ENCODE data around the gene TBX19. TPM values are rescaled to one million over a fixed set of nuclear protein-coding genes. Genes with fewer than 3 reads are reported as not detected.
A peak's percentile ranks its signal among the peaks of the same experiment; 100 is the strongest.

TBX19 gene
- total RNA-seq, 1 experiment from 2014 or later = 1.2 TPM

- no peak for TF ChIP-seq ERG (CRISPR knock-in tag; IDR thresholded peaks at IDR 0.05)
- no peak for TF ChIP-seq TEAD1 (CRISPR knock-in tag; IDR thresholded peaks at IDR 0.05)
- no peak for TF ChIP-seq MAX (CRISPR knock-in tag; IDR thresholded peaks at IDR 0.05)
- TF ChIP-seq E2F4 (CRISPR knock-in tag; IDR thresholded peaks at IDR 0.05; ENCODE audit: borderline replicate concordance, low read depth) = no peak
- TF ChIP-seq NR3C1 (CRISPR knock-in tag; conservative IDR thresholded peaks at IDR 0.05; ENCODE audit: low read depth) = no peak
- TF ChIP-seq E2F5 (CRISPR knock-in tag; IDR thresholded peaks at IDR 0.05) = no peak
- TF ChIP-seq ZNF671 (CRISPR knock-in tag; IDR thresholded peaks at IDR 0.05) = no peak
- no peak for TF ChIP-seq ELF4 (CRISPR knock-in tag; IDR thresholded peaks at IDR 0.05; ENCODE audit: low read depth)
- no peak for TF ChIP-seq ETV6 (CRISPR knock-in tag; IDR thresholded peaks at IDR 0.05)
- no peak for TF ChIP-seq ZNF425 (CRISPR knock-in tag; conservative IDR thresholded peaks at IDR 0.05)
- TF ChIP-seq CBFB (CRISPR knock-in tag; IDR thresholded peaks at IDR 0.05; ENCODE audit: low read depth) = no peak
- TF ChIP-seq CDX4 (CRISPR knock-in tag; IDR thresholded peaks at IDR 0.05; ENCODE audit: borderline replicate concordance) = no peak
- TF ChIP-seq FOXP1 (CRISPR knock-in tag; IDR thresholded peaks at IDR 0.05; ENCODE audit: borderline replicate concordance) = no peak
- TF ChIP-seq ZNF232 (CRISPR knock-in tag; IDR thresholded peaks at IDR 0.05) = no peak
- no peak for TF ChIP-seq ZNF263 (CRISPR knock-in tag; IDR thresholded peaks at IDR 0.05; ENCODE audit: low read depth)
- TF ChIP-seq GRHL2 (CRISPR knock-in tag; IDR thresholded peaks at IDR 0.05; ENCODE audit: insufficient replicate concordance, severe bottlenecking) = no peak
- no peak for TF ChIP-seq NR2C2 (CRISPR knock-in tag; IDR thresholded peaks at IDR 0.05)
- TF ChIP-seq ESRRA (CRISPR knock-in tag; IDR thresholded peaks at IDR 0.05; ENCODE audit: borderline replicate concordance) = no peak
- Mint-ChIP-seq H3K4me1 (peaks cover 23% of the 10 kb centered on the region), H3K27me3 (ENCODE audit: low read depth) (no peaks in the 10 kb centered on the region), H3K36me3 (peaks cover 4% of the 10 kb centered on the region), H3K9me3 (peaks cover 12% of the 10 kb centered on the region), H3K27ac (peak overlapping the region; percentile 50; the same call in 1 of the 2 replicates), H3K4me3 (no peak overlapping the region)
- ChIA-PET POLR2A (no interaction called here), CTCF (interaction anchor here (0.8 to 1.1 kb wide), 4 partner anchors 19 to 86 kb away, joined by 3 to 8 read pairs (median 4); no protein-coding TSS in a partner anchor)
- DNase-seq (ENCODE audit: low spot score) = no peak
- peak; percentile 44 for ATAC-seq
Measured at GRCh38 chr1:168320800-168321450, 40.2 kb downstream of the TBX19 start.

- Mint-ChIP-seq H3K4me1 (peaks cover 23% of the 10 kb centered on the region), H3K27me3 (ENCODE audit: low read depth) (no peaks in the 10 kb centered on the region), H3K4me3 (no peak overlapping the region), H3K36me3 (peaks cover 4% of the 10 kb centered on the region), H3K9me3 (peaks cover 12% of the 10 kb centered on the region), H3K27ac (no peak overlapping the region)
- ChIA-PET POLR2A (no interaction called here), CTCF (interaction anchor here (0.5 to 1.1 kb wide), 7 partner anchors 18 to 268 kb away, joined by 3 to 8 read pairs (median 3); no protein-coding TSS in a partner anchor)
- no peak for DNase-seq (ENCODE audit: low spot score)
- no peak for TF ChIP-seq CBFB (CRISPR knock-in tag; IDR thresholded peaks at IDR 0.05; ENCODE audit: low read depth)
- TF ChIP-seq E2F1 (CRISPR knock-in tag; IDR thresholded peaks at IDR 0.05) = no peak
- no peak for TF ChIP-seq NFYB (CRISPR knock-in tag; conservative IDR thresholded peaks at IDR 0.05; ENCODE audit: low read depth)
- no peak for TF ChIP-seq NFATC4 (CRISPR knock-in tag; IDR thresholded peaks at IDR 0.05)
- TF ChIP-seq PRDM15 (CRISPR knock-in tag; IDR thresholded peaks at IDR 0.05) = no peak
- no peak for ATAC-seq
Measured at GRCh38 chr1:168321945-168322344, 41.3 kb downstream of the TBX19 start.
